ENCODE results near the gene IL1RAPL1. TPM values are rescaled to one million over a fixed set of nuclear protein-coding genes. Genes with fewer than 3 reads are reported as not detected.

The IL1RAPL1 gene
- total RNA-seq, 1 experiment from 2014 or later: not detected

DNA sequence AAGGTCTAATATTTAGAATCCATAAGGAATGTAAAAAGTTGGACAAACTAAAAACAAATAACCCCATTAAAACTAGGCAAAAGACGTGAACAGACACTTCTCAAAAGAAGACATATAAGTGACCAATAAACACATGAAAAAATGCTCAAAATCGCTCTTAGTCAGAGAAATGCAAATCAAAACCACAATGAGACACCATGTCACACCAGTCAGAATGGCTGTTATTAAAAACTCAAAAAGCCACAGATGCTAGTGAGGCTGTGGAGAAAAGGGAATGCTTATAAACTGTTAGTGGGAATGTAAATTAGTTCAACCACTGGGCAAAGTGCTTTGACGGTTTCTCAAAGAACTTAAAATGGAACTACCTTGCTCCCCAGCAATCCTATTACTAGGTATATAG lies 953.8 kb downstream of the IL1RAPL1 start:
- peaks cover 11% of the 10 kb centered on the region for H3K27me3 Mint-ChIP-seq (ENCODE audit: insufficient read depth, unreplicated experiment)
- intact Hi-C loops (cut with micrococcal nuclease): no loop called here
- CTCF ChIA-PET: no interaction called here
- H3K27ac Mint-ChIP-seq (ENCODE audit: low read depth, unreplicated experiment): no peak overlapping the region
- H3K36me3 Mint-ChIP-seq (ENCODE audit: insufficient read depth, unreplicated experiment): no peaks in the 10 kb centered on the region
- TF ChIP-seq CTCF (IDR thresholded peaks at IDR 0.05; ENCODE audit: unreplicated experiment): no peak
- DNase-seq (ENCODE audit: unreplicated experiment): no peak
- H3K9me3 Mint-ChIP-seq (ENCODE audit: unreplicated experiment): no peaks in the 10 kb centered on the region
- BruUV-seq (replicated peaks): no TSS peak
- POLR2A ChIA-PET: no interaction called here
- H3K4me3 Mint-ChIP-seq (ENCODE audit: unreplicated experiment): no peak overlapping the region
- H3K4me1 Mint-ChIP-seq (ENCODE audit: insufficient read depth, unreplicated experiment): no peaks in the 10 kb centered on the region

DNA sequence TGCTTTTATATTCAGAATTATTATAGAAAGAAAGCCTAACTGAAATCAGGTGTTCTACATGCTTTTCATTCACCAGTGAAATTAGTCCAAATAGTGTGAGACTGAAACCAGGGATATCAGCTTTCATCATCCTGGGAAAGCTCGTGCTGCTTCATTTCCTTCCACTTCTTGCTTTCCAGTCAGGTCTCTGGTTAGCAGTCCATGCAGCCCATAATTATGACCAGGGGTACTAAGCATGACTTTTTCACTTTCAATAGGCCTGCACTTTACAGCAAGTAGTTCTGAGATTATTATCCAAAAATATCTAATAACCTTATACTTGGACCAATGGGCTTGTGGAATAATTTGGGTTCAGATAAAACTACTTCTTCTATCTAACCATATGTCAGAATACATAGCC lies 954.9 kb downstream of the IL1RAPL1 start:
- intact Hi-C loops (cut with micrococcal nuclease): no loop called here

GRCh38 chrX:29545878-29546277 lies 958.6 kb downstream of the IL1RAPL1 start:
- ChIA-PET POLR2A (no interaction called here), CTCF (no interaction called here)
- Mint-ChIP-seq H3K4me1 (ENCODE audit: insufficient read depth, unreplicated experiment) (no peaks in the 10 kb centered on the region), H3K27me3 (ENCODE audit: insufficient read depth, unreplicated experiment) (peaks cover 6% of the 10 kb centered on the region), H3K9me3 (ENCODE audit: unreplicated experiment) (no peaks in the 10 kb centered on the region), H3K4me3 (ENCODE audit: unreplicated experiment) (no peak overlapping the region), H3K27ac (ENCODE audit: low read depth, unreplicated experiment) (no peak overlapping the region), H3K36me3 (ENCODE audit: insufficient read depth, unreplicated experiment) (no peaks in the 10 kb centered on the region)
- intact Hi-C loops (cut with micrococcal nuclease): no loop called here
- no TSS peak for BruUV-seq (replicated peaks)
- peak; percentile 21 for DNase-seq (ENCODE audit: unreplicated experiment)
- no peak for TF ChIP-seq CTCF (IDR thresholded peaks at IDR 0.05; ENCODE audit: unreplicated experiment)

More for the DNA sequence above, 954.9 kb downstream of the IL1RAPL1 start:
- Mint-ChIP-seq H3K36me3 (ENCODE audit: insufficient read depth, unreplicated experiment) (no peaks in the 10 kb centered on the region), H3K9me3 (ENCODE audit: unreplicated experiment) (no peaks in the 10 kb centered on the region), H3K4me1 (ENCODE audit: insufficient read depth, unreplicated experiment) (no peaks in the 10 kb centered on the region), H3K27me3 (ENCODE audit: insufficient read depth, unreplicated experiment) (peaks cover 7% of the 10 kb centered on the region), H3K4me3 (ENCODE audit: unreplicated experiment) (no peak overlapping the region), H3K27ac (ENCODE audit: low read depth, unreplicated experiment) (no peak overlapping the region)
- TF ChIP-seq CTCF (IDR thresholded peaks at IDR 0.05; ENCODE audit: unreplicated experiment): no peak
- POLR2A ChIA-PET: no interaction called here
- CTCF ChIA-PET: interaction anchor here (0.6 kb wide), 1 partner anchor 156 kb away, joined by 3 read pairs; no protein-coding TSS in a partner anchor
- no peak for DNase-seq (ENCODE audit: unreplicated experiment)
- BruUV-seq (replicated peaks): no TSS peak

- Mint-ChIP-seq H3K27ac (ENCODE audit: low read depth, unreplicated experiment) (no peak overlapping the region), H3K4me1 (ENCODE audit: insufficient read depth, unreplicated experiment) (no peaks in the 10 kb centered on the region), H3K4me3 (ENCODE audit: unreplicated experiment) (no peak overlapping the region), H3K9me3 (ENCODE audit: unreplicated experiment) (no peaks in the 10 kb centered on the region), H3K36me3 (ENCODE audit: insufficient read depth, unreplicated experiment) (no peaks in the 10 kb centered on the region), H3K27me3 (ENCODE audit: insufficient read depth, unreplicated experiment) (peaks cover 18% of the 10 kb centered on the region)
- DNase-seq (ENCODE audit: unreplicated experiment): no peak
- ChIA-PET POLR2A (no interaction called here), CTCF (no interaction called here)
- no TSS peak for BruUV-seq (replicated peaks)
- intact Hi-C loops (cut with micrococcal nuclease): no loop called here
- TF ChIP-seq CTCF (IDR thresholded peaks at IDR 0.05; ENCODE audit: unreplicated experiment): no peak
Measured at GRCh38 chrX:29547877-29548276, 960.6 kb downstream of the IL1RAPL1 start.

All from MCF 10A (cell line).